Measurements from ENCODE around the gene NKPD1.

The NKPD1 gene

DNA sequence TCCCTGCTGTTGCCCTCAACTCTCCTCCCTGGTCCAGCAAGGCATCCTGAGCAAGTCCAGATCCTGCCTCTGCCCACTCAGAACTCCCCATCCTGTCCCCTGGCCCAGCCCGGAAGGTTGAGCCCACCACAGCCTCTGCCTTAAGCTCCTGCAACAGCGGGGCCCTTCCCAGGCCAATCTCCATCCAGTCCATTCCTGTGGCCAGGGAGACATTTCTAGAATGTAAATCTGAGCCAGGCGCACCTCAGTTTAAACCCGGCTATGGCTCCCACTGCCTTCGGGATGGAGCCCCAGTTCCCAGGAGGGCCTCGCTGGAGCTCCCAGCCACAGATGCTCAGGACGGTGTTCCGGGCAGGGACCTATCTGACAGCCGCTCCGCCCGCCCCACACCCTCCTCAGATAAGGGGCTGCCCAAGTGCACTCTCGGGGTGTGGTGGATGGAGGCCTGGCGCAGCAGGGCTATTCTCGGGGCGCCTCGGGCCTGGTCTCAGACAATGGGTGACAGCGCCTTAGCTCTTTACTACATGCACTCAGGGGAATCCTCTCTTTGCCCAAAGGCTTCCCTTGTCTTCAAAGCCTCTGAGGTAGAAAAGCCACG lies 11.9 kb upstream of the NKPD1 start:
- DNase-seq (ENCODE audit: low read depth), result no peak

DNA sequence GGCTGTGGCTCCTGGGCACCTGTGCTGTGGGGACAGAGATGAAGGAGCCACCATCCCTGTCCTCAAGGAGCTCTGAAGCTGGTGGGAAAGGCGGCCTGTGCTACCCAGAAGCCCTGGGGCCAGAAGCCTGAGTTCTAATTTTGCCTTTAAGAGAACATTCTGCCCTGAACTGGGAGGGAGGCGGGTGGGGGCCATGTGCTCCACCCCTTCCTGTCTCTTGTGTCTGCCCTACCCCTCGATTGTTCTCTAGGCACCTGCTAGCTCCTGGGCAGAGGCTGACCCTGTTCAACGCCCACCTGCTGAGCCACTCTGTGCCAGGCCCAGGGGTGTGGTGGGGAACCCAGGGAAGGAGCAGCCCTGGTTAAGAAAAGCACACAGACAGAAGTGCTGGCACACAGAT lies 11.4 kb upstream of the NKPD1 start:
- no peak for DNase-seq (ENCODE audit: low read depth)

DNA sequence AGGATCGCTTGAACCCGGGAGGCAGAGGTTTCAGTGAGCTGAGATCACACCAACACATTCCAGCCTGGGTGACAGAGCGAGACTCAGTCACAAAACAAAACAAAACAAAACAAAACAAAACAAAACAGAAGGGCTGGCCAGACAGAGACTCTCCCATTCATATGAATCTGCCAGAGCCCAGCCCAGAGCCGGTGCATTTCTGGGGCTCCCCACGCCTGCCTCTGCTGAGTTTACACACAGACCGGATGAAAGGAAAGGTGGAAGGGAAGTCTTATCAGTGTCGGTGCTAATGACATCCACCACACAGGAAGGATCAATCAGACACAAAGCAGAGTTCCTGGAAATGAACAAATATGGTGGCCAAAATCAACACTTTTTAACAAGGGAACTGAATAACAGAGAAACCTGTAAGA lies 10.4 kb upstream of the NKPD1 start:
- DNase-seq (ENCODE audit: low read depth), result no peak

DNA sequence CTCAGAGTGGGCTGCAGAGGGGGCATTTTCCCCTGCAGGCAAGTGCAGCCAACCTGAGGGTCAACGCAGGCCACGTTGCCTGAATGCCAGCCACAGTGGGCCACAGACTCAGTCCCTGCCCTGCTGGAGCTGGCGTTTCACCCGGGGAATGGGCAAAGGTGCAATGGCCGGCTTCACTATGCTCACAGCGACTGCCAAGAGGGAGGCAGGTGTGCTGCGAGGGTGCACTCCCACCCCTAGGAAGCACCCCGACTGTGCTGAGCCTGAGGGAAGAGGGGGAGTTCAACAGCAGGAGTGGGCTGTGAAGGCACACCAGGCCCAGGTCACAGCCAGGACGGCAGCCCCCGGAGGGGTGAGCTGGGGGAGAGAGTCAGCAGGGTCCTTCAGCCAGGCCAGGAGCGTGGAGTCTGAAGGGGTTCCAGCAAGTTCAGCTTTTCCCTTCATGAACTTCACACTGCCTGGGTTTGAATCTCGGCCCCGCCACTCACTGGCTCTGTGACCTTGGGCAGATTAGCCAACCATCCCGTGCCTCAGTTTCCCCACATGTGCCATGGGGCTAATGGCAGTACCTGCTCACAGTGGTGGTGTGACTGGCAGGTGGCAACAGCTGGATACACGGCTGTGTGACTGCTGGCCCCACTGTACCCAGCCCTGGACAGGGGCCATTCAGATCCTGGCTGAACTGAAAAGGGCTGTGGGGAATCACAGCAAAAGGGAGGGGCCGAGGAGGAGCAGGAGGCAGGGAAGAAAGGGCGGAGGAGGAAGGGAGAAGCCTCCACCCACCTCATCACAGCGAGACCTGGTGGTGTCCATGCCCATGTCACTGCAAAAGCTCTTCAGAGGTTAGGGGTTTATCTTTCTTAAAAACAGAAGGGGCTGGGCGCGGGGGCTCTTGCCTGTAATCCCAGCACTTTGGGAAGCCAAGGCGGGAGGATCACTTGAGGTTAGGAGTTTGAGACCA lies 9.6 kb upstream of the NKPD1 start:
- no peak for DNase-seq (ENCODE audit: low read depth)

DNA sequence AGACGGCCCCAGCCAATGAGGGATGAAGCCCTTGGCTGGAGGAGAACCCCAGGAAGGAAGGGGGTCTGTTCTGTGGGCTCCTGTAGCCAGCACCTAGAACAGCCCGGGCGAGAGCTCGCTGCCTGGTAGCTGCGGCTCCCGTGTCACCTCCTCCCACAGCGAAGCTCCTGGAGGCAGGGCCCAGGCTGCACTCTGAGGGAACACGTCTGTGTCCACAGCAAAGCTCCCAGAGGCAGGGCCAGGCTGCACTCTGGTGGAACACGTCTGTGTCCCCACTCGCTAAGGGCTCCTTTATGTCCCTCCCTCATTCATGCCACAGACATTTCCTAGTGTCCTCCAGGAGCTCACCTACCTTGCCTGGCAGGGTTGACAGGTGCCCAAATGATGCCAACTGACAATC lies 8.8 kb upstream of the NKPD1 start:
- no peak for DNase-seq (ENCODE audit: low read depth)

DNA sequence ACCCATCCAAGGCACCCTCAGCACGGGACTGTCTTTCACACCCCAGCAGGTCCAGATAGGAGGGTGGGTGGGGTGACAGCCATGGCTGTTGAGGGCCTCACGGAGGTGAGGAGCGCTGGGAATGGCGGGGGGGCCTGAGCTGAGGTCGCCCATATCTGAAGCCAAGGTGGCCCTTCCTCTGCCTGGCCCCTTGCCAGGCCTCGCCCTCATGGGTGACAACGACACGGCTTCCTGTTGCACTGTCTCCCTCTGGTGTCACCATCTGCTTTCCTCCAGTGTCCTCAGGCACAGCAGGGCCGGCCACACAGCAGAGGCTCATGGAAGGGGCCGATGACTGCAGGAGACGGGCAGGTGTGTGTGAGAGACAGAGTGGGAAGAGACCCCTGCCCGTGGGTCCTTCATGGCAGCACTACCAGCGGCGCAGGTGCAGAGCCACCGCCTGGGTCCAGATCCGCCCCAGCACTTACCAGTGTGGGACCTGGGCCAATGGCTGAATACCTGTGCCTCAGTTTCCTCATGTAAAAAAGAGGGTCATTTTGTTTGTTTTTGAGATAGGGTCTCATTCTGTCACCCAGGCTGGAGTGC lies 8.1 kb upstream of the NKPD1 start:
- no peak for DNase-seq (ENCODE audit: low read depth)

DNA sequence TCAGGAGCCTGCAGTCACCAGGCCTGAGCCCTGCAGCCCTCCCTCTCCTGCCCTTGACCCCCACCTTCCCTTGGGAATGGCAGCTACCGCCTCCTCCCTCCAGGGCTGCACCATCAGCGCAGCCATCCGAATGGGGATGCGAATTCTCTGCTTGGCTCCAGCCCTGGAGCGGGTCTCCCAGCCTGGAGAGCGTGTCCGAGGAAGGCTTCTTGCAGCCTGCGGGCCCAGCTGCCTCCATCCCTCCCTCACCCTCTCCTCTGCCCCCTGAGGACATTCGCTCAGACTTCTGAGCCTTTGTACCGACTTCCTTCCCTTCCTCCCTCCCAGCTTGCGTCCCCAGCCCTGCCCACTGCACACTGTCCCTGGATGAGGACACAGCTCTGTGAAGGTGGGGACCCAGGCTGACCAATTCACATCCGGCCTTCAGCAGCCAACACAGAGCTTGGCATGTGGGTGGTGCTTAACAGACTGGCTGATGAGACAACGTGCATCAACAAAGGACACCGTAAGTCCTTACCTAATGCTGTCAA lies 6.0 kb upstream of the NKPD1 start:
- no peak for DNase-seq (ENCODE audit: low read depth)

DNA sequence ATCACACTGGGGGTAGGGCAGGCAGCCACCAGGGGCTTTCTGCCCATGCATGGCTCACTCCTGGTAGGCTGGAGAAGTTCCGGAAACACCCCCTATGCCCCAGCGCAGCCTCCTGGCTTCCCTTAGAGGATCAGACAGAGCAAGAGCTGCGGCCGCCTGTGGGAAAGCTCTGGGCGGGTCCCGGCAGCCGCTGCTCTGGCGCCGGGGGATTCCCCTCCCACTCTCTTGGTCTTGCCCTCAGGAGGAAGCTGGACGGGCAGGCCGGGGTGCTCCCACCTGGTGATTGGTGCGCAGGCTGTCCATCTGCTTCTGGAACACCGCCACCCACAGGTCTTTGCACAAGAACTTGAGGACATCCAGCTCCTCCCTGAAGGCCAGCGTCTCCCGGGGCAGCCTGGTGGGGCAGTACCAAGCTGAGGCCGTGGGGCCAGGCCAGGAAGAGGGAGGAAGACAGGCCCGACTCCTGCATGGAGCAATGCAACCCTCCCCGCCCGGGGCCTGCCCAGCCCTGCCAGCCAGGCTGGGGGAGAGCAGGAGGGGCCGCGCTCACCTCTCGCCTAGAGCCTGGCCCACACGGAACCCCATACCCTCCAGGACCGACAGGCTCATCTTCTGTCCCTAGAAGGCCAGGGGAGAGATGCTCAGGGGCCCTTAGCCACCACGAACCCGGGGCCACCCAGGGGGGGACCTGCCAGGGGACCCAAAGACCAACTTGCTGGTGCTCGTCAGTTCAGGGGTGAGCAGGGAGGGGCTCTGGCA lies 4.0 kb upstream of the NKPD1 start:
- peak; percentile 51 for DNase-seq (ENCODE audit: low read depth)

DNA sequence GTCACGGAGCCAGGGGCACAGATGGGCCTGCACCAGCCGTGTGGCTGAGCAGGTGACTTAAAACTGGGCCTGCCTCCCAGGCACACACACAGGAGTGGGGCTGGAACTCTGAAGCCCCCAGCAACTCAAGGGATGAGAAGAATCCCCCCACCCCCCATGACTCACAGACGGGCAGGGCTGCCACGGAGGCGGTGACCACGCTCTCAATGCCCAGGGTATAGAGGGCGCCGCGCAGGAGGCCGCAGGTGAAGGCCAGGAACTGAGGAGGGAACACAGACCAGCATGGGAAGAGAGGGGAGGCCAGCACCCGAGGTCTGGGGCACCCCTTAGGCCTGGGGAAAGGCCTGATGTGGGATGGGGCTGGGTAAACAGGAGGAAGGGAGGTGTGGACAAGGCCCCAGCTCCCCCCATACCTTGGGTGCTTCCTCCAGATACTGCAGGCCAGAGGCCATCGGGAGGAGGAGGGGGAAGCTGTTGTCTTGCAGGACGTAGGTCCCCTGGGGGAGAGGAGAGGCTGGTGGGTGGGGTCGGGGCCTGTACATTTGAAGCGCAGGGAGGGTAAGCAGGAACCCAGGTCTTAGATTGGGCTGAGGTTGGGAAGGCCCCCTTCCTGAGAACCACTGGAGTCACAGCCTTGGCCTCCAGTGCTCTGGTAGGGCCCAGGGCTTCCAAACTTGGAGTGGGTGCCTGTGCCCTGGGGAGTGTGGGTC lies 3.1 kb upstream of the NKPD1 start:
- DNase-seq (ENCODE audit: low read depth), result no peak

DNA sequence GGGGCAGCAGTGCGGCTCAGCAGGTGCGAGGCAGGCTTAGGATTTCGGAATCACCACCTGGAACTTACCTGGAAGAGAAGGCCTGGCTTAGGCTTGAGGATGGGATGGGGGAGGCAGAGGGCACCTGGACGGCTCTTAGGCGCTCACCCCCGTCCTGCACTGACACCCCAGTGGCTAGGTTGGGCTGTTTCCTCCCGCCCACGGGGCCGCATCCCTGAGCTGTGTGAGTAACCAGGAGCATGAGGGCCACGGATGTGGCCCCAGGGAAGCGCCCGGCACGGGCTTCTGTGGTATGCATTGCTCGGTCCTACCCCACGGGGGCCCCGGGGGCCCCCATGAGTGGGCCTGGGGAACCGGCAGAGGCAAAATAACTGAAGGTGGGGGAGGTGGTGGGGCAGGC lies 2.4 kb upstream of the NKPD1 start:
- DNase-seq (ENCODE audit: low read depth), result no peak

DNA sequence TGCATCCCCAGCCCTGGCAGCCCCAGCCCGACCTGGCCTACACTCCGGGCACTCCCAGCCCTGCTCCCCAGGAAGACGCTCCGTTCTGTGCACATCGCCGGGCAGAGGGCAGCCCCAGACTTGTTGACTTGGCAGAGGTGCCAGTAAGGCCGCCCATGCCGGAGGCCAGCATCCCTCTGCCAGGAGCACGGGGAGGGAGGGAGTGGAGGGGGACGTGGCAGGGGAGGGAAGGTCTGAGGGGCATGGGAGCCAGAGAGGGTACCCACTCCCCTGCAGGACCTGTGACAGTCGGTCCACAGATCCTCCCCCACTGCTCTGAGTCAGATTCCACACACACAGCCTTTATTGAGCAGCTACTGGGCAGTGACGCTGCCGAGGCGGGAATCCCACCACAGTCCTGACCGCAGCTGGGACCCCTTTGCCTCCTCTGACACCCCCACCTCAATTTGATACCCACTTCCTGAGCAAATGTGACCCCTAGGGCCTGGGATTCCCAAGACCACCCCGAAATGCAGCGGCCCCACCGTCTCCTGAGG lies 1.9 kb upstream of the NKPD1 start:
- no peak for DNase-seq (ENCODE audit: low read depth)

DNA sequence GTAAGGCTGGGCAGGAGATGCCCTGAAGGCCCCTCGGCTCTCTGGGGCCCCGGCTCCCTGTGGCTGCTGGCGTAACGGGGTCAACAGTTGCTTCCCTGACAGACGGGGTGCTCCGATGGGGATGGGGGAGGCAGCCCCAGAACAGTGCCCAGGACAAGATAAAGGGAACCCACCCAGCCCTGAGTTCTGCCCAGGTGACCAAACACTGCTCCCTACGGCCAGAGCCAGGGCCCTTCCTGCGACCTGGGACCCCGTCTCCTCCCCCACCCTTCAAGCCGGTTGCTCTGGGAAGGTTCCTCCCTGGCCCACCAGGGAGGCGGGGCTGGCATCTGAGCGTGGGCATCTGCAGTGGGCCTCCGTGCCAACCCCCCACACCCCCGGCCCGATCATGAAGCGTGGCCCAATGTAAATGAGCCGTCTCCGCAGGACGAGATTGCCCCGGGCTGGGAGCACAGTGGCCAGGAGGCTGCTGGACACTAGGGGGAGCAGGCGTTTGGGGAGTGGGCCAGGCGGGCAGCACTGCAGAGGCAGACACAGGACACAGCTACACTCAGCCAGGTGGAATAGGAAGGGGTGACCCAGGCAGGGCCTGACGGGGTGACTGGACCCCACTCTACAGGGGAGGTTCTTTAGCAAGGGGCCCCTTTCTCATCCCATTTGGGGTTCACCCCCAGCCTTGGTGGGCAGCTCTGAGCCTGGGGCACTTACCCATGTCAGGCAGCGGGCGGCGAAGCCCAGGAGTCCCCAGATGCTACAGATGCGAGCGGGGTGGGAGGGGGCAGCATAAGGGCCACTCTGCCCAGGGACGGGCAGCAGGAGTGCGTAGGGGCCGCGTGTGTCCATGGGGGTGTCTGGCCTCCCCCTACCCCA lies 1.2 kb upstream of the NKPD1 start:
- DNase-seq (ENCODE audit: low read depth), result no peak

DNA sequence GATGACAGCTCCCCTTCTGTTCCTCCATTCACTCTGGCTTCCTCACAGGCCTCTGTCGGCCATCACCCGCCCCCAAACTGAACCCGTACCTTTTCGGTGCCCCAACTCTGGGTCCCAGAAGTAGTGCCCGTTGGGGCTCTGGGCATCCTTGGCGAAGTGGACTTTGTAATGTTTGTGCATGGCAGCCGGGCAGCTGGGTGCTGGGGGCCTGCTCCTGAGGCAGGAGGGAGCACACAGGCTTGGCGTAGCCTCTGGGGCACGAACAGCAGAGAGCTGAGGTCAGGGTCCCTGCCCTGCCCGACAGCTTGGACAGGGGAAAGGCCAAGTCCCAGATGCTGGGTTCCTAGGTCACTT lies 834 bp downstream of the NKPD1 start:
- DNase-seq (ENCODE audit: low read depth), result no peak

DNA sequence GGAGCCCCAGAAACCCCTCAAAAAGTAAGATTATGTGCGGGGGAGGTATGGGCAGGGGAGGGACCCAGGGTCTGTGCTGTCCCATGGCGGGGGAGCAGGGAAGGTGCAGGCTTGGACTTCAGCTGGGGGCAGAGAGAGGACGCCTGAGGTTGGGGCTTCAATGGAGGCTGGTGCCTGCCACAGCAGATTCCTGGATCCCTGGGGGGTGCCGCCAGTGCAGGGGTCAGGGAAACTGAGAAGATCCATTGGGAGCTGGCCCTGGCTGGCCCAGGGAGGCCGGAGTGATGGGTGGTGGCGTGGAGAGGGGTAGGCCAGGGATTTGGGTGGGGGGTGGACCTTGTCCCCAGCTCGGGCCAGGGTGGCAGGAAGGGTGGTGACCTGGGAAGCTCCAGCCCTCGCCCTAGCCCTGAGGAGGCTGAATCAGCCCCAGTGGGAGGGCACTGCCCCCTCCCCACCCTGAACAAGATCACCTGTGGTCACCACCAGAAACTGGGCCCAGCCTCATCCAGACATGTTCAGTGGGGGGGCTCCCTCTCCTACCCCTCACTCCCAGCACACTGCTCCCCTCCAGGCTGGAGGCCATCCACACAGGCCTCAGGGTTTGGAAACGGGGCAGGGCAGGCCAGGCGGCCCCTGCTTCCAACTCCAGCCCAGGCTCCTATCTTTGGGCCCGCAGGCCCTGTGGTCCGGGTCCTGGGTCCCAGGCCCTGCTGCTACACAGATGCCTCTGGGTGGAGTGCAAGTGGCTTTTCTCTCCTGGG lies 1.4 kb downstream of the NKPD1 start:
- DNase-seq (ENCODE audit: low read depth), result no peak

DNA sequence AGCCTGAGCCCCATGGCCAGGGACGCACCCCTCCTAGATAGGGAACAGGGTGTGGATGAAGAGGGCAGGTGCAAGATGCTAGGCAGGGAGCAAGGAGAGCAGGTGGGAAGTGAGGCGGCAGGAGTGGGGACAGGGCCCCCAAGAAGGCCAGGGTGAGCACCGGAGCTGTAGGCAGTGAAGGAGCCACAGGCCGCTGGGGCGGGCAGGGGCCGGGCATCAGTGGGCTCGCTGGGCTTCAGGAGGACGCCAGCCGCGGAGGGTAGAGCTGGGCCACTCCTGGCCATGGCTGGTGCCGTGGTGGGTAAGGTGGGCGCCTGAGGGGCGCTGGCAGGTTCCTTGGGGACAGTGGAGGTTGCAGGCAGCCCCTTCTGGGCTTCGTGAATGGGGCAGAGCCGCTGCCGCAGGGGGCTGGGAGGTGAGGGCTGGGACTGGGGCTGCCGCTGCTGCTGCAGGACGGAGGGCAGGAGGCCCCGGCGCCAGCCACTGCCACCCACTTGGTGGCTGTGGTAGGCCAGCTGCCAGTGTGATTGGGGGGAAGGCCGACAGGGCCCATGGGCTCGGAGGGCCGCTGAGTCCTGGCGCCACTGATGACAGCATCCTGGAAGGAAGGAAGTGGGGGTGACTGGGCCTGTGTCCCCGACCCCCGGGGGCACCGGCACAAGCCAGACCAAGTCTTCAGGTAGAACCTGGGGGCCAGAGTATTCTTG lies 2.1 kb downstream of the NKPD1 start:
- DNase-seq (ENCODE audit: low read depth), result no peak

DNA sequence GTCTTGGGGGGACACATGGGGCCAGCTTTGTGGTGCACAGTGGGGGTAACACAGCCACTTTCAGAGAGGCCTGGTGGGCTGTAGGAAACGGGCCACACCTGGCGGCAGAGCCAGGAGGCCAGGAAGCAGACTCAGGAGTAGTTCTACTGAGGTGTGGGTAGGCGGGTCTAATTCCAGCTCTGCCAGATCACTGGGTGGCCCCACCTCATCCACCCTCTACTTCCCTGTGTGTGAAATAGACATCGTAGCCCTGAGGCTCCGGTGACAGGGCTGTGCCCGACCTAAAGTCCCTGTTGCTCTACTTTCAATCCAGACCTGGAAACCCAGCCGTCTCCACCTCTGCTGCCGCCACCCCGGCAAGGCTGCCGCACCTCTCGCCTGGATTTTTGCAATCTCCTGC lies 4.0 kb downstream of the NKPD1 start:
- DNase-seq (ENCODE audit: low read depth), result no peak

DNA sequence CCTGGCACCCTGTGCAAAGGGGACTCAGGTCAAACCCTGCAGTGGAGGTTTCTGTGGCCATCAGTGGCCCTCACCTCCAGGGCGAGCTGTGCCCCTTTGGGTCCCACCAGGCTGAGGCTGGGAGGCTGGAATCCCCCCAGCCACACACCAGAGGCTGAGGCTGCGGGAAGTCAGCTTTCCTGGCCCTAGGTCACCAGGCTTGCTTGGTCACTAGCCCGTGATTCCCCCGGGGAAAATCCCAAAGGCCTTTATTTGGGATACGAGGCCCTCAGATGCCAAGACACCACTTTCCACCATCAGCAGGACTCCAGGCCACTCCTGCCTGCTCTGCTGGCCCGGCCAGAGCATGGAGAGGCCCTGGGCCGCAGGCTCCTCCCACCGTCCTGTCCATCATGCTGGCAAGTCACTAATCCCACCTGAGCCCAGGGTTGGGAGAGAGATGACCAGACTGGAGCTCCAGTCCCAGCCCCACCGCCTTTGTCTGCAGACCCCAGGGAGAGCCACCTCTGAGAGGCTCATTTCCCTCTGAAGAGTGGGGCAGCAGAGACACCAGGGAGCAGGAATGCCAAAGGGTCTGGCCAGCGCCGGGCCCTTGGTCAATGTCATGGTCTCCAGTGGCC lies 4.7 kb downstream of the NKPD1 start:
- DNase-seq (ENCODE audit: low read depth), result no peak

DNA sequence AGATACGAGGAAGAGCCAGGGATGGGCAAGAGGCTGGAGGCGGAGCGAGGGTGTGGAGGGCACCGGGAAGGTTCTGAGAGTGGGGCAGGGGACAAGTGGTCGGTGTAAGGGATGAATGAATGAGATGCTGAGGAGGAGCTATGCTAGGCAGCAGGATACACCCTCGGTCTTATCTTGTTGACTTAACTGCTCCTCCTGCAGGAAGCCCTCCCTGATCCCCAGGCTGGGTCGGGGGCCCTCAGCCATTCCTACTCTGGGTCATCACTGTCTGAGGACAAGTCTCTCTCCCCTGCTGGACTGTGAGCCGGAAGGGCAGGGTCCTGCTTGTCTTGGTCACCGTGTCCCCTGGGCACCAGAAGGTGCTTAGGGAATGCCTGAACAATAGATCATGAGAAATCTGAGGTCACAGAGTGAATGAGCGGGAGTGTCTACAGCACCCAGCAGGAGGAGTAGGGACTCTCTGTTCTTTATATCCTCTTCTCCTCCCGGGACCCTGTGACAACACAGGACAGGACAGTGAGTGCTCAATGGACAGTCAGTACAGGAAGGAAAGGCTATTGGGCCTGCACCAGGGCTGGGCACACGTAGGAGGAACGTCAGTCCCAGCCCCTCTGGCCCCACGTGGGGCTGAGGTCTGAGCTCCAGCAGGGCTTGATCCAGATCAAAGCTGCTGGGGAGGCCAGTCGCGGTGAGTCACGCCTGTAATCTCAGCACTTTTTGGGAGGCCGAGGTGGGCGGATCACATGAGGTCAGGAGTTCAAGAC lies 6.5 kb downstream of the NKPD1 start:
- DNase-seq (ENCODE audit: low read depth), result no peak

Measured in activated T-cell treated with anti-CD3 and anti-CD28 coated beads for 24 hours (primary cell).